Neural cell (in vitro differentiated cells): ENCODE measurements around the gene FCHO1.

Experiments
- EP300 ChIP-seq: fragments of 450-650 bp; conservative IDR thresholded peaks from 2 replicates; pipeline ENCODE4 v1.6.1; 2014; ENCODE audit warnings: antibody characterized with exemption, mild to moderate bottlenecking, moderate library complexity; ENCODE audit not compliant: poor library complexity, severe bottlenecking
- EZH2 ChIP-seq: fragments of 200-600, 300-800 bp; shearing (Covaris generic), sonication (generic); IDR thresholded peaks from 2 replicates; pipeline ENCODE4 v1.6.1; 2014; ENCODE audit warnings: antibody characterized with exemption, low read length, borderline replicate concordance, mild to moderate bottlenecking; ENCODE audit not compliant: insufficient read depth, poor library complexity, severe bottlenecking
- POLR2AphosphoS5 ChIP-seq: IDR thresholded peaks from 2 replicates; pipeline ENCODE4 v1.6.1; 2012
- RAD21 ChIP-seq: fragments of 450-650 bp; conservative IDR thresholded peaks from 2 replicates; pipeline ENCODE4 v1.6.1; 2014; ENCODE audit warnings: antibody characterized with exemption, mild to moderate bottlenecking, moderate library complexity
- SMC3 ChIP-seq: fragments of 450-650 bp; conservative IDR thresholded peaks from 2 replicates; pipeline ENCODE4 v1.6.1; 2014; ENCODE audit warnings: antibody characterized with exemption, mild to moderate bottlenecking, moderate library complexity; ENCODE audit not compliant: poor library complexity
- TF ChIP-seq, protein P1 (sequence below): fragments of 450-650 bp; IDR thresholded peaks from 2 replicates; pipeline ENCODE4 v1.5.1; 2014; ENCODE audit warnings: antibody characterized with exemption, mild to moderate bottlenecking, moderate library complexity; ENCODE audit not compliant: poor library complexity, severe bottlenecking
- TF ChIP-seq, protein P2 (sequence below): IDR thresholded peaks from 2 replicates; pipeline ENCODE4 v1.6.1; 2012; ENCODE audit warnings: borderline replicate concordance

DNA sequence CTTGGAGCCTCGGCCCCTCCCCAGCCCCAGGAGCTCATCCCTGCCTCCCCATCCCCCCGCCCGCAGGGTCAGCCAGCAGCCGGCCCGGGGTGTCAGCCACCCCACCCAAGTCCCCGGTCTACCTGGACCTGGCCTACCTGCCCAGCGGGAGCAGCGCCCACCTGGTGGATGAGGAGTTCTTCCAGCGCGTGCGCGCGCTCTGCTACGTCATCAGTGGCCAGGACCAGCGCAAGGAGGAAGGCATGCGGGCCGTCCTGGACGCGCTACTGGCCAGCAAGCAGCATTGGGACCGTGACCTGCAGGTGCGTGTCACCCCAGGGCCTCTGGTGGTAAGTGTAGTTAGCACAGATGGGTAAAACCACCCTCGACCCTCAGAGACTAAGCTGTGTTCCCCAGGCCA lies 18.1 kb upstream of the FCHO1 start:
- TF ChIP-seq, protein P1, sequence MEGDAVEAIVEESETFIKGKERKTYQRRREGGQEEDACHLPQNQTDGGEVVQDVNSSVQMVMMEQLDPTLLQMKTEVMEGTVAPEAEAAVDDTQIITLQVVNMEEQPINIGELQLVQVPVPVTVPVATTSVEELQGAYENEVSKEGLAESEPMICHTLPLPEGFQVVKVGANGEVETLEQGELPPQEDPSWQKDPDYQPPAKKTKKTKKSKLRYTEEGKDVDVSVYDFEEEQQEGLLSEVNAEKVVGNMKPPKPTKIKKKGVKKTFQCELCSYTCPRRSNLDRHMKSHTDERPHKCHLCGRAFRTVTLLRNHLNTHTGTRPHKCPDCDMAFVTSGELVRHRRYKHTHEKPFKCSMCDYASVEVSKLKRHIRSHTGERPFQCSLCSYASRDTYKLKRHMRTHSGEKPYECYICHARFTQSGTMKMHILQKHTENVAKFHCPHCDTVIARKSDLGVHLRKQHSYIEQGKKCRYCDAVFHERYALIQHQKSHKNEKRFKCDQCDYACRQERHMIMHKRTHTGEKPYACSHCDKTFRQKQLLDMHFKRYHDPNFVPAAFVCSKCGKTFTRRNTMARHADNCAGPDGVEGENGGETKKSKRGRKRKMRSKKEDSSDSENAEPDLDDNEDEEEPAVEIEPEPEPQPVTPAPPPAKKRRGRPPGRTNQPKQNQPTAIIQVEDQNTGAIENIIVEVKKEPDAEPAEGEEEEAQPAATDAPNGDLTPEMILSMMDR: no peak
- TF ChIP-seq POLR2AphosphoS5 (no peak), RAD21 (no peak), EZH2 (no peak), EP300 (no peak), SMC3 (no peak)
- TF ChIP-seq, protein P2, sequence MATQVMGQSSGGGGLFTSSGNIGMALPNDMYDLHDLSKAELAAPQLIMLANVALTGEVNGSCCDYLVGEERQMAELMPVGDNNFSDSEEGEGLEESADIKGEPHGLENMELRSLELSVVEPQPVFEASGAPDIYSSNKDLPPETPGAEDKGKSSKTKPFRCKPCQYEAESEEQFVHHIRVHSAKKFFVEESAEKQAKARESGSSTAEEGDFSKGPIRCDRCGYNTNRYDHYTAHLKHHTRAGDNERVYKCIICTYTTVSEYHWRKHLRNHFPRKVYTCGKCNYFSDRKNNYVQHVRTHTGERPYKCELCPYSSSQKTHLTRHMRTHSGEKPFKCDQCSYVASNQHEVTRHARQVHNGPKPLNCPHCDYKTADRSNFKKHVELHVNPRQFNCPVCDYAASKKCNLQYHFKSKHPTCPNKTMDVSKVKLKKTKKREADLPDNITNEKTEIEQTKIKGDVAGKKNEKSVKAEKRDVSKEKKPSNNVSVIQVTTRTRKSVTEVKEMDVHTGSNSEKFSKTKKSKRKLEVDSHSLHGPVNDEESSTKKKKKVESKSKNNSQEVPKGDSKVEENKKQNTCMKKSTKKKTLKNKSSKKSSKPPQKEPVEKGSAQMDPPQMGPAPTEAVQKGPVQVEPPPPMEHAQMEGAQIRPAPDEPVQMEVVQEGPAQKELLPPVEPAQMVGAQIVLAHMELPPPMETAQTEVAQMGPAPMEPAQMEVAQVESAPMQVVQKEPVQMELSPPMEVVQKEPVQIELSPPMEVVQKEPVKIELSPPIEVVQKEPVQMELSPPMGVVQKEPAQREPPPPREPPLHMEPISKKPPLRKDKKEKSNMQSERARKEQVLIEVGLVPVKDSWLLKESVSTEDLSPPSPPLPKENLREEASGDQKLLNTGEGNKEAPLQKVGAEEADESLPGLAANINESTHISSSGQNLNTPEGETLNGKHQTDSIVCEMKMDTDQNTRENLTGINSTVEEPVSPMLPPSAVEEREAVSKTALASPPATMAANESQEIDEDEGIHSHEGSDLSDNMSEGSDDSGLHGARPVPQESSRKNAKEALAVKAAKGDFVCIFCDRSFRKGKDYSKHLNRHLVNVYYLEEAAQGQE: no peak
